ENCODE results near the gene UNC5B. TPM values are rescaled to one million over a fixed set of nuclear protein-coding genes. Genes with fewer than 3 reads are reported as not detected.
"Not testable (repeated sequence)": the region's sequence is repeated elsewhere in the genome, so short reads cannot be mapped to it uniquely, and the experiment has no call there.

UNC5B gene
- total RNA-seq, 1 experiment from 2014 or later = 19.3 TPM

DNA sequence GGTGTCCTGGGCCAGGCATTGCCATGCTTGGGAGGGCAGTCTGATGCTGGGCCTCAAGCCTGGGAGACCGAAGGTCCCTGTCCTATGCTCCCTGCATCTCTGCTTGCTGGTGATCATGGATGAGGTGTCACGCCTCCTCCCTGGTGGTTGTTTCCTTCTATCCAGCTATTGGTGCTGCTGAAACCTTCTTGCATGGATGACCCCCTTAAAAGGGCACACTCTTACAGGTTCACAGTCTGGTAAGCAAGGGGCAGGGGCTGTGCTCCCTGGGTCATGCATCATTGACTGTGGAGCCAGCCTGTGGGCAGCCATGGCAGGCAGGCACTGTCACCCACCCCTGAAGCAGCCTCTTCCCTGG lies 69.9 kb downstream of the UNC5B start:
- DNase-seq (ENCODE audit: low read depth) = no peak

DNA sequence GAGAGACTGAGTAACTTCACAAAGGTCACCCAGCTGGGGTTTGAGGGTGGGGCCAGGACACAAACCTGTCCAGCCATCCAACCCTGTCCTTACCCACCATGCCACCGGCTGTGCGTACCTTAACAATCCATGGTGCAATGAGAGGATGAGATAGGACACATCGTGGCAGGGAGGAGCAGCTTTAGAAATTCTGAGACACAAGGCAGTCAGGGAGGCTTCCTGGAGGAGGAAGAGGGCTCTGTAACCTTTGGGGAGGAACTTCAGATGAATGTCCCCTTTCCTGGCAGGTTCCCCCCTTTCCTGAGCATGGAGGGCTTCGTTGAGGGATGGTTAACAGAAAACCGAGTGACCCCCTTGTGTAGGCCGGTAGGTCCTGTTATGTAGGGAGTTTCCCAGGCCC lies 71.0 kb downstream of the UNC5B start:
- no peak for DNase-seq (ENCODE audit: low read depth)

DNA sequence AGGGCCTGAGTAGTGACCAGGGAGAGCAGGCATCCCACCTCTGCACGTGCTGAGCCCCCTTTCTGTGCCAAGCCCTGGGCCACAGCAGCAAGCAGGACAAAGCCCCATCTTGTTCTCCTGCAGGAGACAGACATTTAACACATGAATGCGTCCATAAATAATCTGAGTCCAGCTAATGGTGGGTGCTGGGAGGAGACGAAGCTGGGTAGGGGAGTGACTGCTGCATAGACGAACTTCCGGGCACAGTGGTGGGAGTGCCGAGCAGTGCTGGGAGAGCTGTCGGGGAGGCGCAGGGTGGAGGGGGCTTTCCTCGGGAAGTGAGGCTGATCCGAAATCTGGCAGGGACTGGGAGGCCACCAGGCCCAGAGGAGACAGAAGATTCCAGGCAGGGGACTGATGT lies 71.5 kb downstream of the UNC5B start:
- DNase-seq (ENCODE audit: low read depth) = no peak

DNA sequence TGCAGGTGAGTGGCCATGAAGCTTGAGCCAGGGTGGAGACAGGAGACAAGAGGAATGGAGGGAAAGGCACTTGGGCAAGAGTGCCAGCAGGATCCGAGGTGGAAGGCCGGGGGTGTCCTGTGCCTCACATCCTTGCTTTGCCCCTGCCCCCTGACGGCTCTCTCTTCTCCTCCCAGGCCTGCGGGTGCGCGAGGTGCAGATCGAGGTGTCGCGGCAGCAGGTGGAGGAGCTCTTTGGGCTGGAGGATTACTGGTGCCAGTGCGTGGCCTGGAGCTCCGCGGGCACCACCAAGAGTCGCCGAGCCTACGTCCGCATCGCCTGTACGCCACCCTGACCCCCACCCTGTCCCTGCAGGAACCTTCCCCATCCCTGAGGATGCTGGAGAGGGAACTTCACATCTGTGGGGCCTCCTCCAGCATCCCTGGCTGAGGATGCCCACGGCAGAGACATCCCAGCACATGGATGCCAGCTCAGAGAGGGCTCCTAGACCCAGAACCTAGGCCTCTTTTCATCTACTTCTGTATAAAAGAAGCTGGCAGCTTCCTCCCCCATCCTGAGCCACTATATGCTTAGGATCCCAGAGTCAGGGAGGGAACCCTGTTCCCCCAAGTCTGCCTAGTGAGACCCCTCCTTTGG lies 72.3 kb downstream of the UNC5B start:
- no peak for DNase-seq (ENCODE audit: low read depth)

DNA sequence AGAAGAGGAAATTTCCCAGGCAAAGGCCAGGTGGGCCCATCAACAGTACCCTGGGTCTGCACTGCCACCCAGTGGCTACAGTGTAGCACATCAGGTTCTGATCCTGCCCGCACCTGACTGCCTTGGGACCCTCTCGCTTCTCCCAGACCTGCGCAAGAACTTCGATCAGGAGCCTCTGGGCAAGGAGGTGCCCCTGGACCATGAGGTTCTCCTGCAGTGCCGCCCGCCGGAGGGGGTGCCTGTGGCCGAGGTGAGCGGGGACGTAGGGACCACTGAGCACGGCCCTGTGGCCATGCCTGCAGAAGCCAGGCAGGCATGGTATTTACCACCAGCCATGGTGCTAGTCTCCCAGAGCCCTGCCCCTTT lies 72.8 kb downstream of the UNC5B start:
- peak; percentile 29 for DNase-seq (ENCODE audit: low read depth)

DNA sequence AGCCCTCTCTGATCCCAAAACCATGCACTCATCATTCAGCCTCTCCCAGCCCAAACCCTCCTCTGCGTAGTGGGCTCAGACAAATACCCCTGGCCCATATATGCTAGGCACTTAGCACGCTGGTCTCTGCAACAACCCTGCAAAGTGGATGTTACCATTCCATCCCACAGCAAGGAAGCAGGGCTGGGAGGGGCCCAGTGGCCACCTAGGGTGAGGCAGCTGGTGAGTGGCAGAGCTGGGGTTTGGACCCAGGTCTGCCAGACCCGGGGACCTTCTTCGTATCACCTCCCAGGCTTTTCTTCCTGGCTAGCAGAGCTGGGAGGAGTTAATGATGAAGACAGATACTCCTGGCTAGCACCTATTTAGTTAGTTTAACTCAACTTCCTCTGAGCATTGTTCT lies 73.6 kb downstream of the UNC5B start:
- no peak for DNase-seq (ENCODE audit: low read depth)

DNA sequence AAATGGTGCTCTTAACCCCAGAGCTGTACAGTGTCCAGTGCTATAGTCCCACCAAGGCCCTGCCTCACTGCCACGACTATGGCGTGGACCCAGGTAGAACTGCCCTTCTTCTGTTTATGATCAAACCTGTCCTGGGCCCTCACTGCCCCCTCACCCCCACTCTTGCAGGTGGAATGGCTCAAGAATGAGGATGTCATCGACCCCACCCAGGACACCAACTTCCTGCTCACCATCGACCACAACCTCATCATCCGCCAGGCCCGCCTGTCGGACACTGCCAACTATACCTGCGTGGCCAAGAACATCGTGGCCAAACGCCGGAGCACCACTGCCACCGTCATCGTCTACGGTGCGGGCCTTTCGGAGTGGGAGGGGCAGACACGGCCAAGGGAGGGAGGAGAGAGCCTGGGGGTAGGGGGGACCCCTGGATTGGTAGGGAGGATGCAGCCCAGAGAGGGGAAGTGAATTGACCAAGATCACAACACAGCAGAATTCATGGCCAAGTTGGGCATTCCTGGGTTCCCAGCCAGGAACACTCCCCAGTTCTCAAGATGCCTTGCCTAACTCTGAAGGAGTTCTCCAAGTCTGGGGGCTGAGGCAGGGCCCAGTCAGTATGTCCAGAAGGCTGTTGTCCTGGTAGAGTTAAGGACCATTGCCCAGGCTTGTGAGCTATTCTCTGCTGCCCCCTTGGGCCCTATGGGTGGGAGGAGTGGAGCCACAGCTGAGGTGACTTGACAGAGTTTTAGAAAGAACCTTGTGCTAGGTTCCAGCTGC lies 74.3 kb downstream of the UNC5B start:
- no peak for DNase-seq (ENCODE audit: low read depth)

DNA sequence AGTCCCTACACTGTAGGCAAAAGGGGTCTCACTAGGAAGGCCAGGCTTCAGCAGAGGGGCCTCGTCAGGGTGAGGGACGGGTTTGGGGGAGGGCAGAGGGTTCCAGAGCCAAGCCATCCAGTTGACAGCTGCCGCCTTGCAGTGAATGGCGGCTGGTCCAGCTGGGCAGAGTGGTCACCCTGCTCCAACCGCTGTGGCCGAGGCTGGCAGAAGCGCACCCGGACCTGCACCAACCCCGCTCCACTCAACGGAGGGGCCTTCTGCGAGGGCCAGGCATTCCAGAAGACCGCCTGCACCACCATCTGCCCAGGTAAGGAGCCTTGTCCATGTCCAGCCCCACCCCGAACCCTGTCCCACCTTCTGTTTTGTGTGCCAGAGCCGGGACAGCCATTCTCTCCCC lies 75.1 kb downstream of the UNC5B start:
- DNase-seq (ENCODE audit: low read depth) = no peak

DNA sequence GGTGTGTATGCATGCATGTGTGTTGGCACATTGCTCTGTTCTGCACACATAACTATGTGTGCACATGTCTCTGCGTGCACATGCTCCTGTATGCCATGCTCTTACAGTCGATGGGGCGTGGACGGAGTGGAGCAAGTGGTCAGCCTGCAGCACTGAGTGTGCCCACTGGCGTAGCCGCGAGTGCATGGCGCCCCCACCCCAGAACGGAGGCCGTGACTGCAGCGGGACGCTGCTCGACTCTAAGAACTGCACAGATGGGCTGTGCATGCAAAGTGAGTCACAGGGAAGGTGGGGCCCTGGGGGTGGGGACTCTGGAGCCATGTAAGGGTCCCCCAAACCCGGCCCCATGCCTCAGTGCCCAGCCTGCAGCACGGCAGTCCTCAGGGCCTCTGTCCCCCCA lies 76.1 kb downstream of the UNC5B start:
- DNase-seq (ENCODE audit: low read depth) = no peak

DNA sequence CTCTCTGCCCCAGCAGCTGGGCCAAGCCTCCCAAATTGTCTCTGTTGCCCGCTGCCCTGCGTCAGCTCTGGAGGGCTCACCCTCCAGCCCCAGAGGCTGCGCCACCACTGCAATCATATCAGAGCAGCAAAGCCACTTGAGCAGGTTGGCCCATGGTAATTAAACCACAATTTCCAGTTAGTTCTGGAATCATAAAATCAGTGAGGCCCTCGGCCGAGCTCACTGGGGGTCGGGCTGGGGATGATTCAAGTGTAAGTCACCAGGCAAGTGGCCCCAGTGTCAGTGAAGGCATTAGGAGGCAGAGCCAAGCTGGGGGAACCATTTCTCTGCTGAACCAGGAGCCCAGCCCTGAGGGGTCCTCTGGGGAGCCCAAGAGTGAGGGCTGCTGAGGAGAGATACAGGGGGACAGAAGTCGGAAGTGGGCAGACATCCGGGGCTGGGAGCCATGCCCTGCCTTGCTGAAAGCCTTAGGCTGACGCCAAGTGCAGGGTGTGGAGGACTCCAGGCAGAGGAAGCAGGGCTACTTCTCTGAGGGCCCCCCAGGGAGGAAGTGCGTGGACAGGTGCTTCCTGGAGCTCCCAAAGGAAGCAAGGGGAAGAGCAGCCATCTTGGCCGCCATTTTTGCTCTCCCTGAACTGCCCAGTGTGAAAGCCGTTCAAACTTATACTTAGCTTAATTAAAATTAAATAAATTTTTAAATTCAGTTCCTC lies 77.2 kb downstream of the UNC5B start:
- DNase-seq (ENCODE audit: low read depth) = peak; percentile 80

DNA sequence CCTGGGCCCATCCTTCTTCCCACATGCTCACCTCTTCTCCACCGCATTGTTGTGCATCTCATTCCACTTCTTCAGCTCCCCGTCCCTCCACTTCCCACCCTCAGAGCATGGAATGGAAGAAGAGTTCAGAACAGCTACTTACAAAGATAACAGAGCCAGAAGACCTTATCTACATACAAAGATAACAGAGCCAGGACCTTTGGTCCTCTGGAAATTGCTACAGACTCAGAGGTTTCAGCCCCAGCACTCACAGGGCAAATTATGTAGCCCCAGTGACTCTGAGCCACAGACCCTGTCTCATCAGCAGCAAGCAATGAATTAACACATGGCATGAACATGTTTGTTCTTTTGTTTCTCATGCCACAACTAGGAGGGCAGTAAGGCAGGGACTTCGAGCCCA lies 78.0 kb downstream of the UNC5B start:
- DNase-seq (ENCODE audit: low read depth) = no peak

DNA sequence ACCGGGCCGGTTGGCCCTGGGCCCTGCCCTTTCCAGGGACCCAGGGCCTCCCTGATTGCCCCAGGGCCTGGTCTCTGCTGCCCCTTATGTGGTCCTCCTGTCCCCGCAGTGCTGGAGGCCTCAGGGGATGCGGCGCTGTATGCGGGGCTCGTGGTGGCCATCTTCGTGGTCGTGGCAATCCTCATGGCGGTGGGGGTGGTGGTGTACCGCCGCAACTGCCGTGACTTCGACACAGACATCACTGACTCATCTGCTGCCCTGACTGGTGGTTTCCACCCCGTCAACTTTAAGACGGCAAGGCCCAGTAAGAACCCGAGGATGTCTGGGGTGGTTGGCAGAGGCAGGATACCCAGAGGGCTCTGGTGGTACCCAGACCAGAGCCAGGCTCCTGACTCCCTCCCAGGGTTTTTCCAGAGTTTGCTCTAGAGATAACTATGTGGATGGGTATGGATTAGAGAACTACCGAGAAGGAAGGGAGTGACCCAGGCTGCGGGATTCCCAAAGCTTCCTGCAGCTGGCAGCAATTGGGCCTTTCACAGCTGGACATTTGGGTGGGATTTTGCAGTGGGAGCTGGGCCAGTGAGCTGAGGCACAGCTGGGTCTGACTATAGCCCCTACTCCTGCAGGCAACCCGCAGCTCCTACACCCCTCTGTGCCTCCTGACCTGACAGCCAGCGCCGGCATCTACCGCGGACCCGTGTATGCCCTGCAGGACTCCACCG lies 78.6 kb downstream of the UNC5B start:
- DNase-seq (ENCODE audit: low read depth) = peak; percentile 88

DNA sequence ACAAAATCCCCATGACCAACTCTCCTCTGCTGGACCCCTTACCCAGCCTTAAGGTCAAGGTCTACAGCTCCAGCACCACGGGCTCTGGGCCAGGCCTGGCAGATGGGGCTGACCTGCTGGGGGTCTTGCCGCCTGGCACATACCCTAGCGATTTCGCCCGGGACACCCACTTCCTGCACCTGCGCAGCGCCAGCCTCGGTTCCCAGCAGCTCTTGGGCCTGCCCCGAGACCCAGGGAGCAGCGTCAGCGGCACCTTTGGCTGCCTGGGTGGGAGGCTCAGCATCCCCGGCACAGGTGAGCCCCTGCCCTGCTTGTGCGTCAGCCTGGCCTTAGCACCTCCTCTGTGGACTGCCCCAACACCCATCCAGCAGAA lies 79.1 kb downstream of the UNC5B start:
- DNase-seq (ENCODE audit: low read depth) = no peak

DNA sequence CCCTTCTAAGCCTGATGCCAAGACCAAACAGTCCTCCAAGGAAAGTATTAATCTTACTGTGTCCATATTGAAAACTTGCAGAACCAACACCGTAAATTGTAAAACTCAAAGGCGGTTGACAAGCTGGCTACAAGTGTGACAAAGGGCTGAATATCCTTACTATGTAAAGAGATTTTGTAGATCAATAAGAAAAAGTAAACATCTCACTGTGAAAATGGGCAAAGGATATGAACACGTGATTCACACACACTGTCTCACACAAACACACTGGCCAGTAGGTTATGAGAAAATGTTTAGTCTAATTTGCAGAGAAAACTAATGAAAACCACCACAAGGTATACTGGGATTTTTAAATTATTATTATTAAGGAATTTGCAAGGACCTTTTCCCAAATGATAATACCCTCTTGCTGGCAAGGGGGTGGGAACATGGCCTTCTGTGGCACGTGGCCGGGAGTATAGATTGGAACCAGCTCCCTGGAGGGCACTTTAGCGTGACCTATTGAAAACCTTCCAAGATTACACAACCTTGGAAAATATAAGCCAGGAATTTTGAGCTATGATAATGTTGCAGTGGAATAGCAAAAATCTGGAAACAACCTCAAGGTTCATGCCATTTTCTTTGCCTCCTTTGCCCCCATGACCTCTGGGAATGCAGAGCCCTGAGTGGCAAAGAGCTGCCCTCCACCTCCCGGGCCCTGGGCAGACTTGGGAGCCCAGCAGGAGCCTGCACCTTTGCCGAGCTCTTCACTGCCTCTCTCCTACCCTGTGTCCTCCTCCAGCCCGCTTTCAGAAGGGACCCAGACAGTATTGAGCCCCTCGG lies 80.5 kb downstream of the UNC5B start:
- no peak for DNase-seq (ENCODE audit: low read depth)

DNA sequence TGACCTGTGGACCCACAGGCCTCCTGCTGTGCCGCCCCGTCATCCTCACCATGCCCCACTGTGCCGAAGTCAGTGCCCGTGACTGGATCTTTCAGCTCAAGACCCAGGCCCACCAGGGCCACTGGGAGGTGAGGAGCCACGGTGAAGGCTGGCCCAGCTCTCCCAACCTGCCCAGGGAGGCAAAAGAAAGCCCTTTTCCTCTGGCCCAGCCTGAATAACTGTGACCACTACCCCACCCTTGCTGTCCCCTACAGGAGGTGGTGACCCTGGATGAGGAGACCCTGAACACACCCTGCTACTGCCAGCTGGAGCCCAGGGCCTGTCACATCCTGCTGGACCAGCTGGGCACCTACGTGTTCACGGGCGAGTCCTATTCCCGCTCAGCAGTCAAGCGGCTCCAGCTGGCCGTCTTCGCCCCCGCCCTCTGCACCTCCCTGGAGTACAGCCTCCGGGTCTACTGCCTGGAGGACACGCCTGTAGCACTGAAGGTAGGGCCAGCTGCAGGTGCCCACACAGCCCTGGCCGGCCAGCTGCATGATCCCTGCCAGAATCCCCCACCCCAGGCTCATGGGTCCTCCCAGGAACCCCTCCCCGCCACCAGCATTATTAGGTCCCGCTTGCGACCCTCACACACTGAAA lies 81.2 kb downstream of the UNC5B start:
- no peak for DNase-seq (ENCODE audit: low read depth)

DNA sequence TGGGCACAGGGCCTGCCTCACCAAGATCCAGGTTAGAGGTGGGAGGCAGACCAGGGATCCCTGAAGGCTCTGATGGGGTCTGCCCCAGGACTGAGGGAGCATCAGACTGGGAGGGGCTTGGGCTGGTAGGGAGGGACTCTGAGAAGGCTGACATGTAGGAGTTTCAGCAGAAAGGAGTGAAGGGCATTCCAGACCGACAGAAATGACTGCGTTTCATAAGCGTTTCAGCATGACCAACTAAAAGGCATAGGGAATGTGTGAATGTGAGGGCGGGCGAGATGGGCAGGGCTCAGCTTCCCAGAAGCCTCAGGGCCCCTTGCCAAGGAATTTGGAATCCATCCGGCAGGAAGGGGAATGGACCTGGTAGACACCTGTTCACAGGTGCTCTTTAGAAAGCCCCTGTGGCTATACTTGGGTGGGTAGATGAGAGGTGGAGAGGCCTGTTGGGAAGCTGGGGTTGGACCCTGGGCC lies 81.8 kb downstream of the UNC5B start:
- no peak for DNase-seq (ENCODE audit: low read depth)

DNA sequence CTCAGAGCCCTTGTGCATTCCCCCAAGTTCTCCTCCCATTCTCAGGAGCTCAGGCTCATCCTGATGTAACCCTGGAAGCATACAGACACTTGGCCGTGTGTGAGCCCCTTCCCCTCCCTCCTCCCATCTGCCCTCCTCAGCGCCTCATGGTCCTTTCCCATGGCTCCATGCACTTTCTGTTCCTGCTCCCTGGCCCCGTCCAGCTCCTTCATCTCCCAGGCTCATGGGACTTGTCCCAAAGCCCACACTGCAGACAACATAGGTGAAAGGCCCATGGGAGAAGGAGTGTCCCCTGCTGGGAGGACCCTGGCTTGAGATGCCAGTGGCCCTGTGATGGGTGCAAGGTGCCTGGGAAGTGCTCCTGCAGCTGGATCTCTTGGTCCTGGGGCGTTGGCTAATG lies 82.5 kb downstream of the UNC5B start:
- no peak for DNase-seq (ENCODE audit: low read depth)

DNA sequence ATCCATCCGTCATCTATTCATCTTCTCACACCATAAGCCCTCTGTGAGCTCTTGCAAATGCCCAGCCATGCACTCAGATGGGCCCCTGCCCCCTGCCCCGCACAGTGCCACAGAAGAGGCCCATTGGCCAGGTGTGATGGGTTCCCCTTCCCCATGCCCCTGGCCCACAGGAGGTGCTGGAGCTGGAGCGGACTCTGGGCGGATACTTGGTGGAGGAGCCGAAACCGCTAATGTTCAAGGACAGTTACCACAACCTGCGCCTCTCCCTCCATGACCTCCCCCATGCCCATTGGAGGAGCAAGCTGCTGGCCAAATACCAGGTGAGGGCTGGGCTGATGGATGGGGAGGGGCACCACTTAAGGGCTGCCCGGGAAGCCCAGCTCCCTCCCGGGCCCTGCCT lies 83.3 kb downstream of the UNC5B start:
- no peak for DNase-seq (ENCODE audit: low read depth)

DNA sequence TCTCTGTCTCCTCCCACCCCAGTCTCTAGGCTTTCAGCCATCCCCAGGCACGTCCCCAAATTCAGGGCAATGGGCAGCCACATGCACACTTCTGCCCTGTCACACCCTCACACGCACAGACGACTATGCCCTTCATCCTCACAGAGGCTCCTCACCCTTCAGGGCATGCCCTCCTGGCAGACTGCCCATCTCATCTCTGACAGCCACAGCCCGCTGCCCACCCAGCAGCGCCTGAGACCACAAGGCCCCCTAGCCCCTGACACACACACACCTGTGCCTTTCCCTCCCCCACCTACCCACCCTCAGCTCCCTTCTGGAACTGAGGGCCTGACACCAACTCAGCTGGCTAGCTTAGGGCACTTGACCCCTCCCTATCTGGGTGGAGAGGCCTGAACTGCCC lies 83.7 kb downstream of the UNC5B start:
- no peak for DNase-seq (ENCODE audit: low read depth)

DNA sequence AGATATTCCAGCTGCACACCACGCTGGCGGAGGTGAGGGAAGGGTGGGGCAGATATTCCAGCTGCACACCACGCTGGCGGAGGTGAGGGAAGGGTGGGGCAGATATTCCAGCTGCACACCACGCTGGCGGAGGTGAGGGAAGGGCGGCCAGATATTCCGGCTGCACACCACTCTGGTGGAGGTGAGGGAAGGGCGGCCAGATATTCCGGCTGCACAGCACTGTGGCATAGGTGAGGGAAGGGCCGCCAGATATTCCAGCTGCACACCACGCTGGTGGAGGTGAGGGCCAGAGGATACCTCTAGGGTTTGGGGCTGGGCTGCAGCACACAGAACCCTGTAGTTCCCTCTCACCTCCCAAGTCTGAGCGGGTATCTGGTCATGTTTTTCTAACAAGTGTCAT lies 84.4 kb downstream of the UNC5B start:
- DNase-seq (ENCODE audit: low read depth) = not testable (repeated sequence)

DNA sequence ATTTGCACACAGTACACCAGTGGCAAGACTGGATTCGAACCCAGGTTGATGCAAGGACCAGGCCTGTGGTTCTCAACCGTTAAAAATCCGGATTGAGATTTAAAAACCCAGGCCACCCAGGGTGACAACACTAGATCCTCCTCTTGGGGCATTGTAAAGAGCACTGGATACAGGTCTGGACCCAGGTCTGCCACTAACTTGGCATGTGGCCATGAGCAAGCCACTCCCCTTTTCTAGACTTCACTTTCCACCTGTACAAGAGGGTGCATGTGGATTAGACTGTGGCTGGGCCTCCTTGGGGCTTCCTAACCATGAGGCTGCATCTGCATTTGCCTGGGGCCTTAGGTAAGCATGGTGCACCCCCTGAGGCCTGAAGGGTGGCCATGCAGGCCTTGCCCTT lies 85.0 kb downstream of the UNC5B start:
- DNase-seq (ENCODE audit: low read depth) = no peak
